HuH-7.5 (cell line): ENCODE data around the gene MAN1A2.

ENCODE experiments used
- DNase-seq: peaks from one replicate; pipeline ENCODE4 v3.0.0; 2011; ENCODE audit warnings: low spot score

MAN1A2 gene

GRCh38 chr1:117362986-117363385 lies 4.3 kb upstream of the MAN1A2 start:
- no peak for DNase-seq

- DNase-seq, result no peak
Measured at GRCh38 chr1:117363571-117364048, 3.6 kb upstream of the MAN1A2 start.

GRCh38 chr1:117364240-117364639 lies 3.0 kb upstream of the MAN1A2 start:
- no peak for DNase-seq

- no peak for DNase-seq
Measured at GRCh38 chr1:117365350-117366176, 1.7 kb upstream of the MAN1A2 start.

- DNase-seq, result peak; percentile 80
Measured at GRCh38 chr1:117366177-117367045, 838 bp upstream of the MAN1A2 start.

GRCh38 chr1:117368116-117369108 lies 1.2 kb downstream of the MAN1A2 start:
- no peak for DNase-seq

- DNase-seq, result no peak
Measured at GRCh38 chr1:117370071-117370470, 2.8 kb downstream of the MAN1A2 start.

GRCh38 chr1:117370509-117370908 lies 3.3 kb downstream of the MAN1A2 start:
- no peak for DNase-seq

- no peak for DNase-seq
Measured at GRCh38 chr1:117371441-117372151, 4.3 kb downstream of the MAN1A2 start.

GRCh38 chr1:117372863-117373412 lies 5.7 kb downstream of the MAN1A2 start:
- no peak for DNase-seq

GRCh38 chr1:117373932-117374331 lies 6.7 kb downstream of the MAN1A2 start:
- no peak for DNase-seq

- no peak for DNase-seq
Measured at GRCh38 chr1:117375327-117375726, 8.1 kb downstream of the MAN1A2 start.

- DNase-seq, result no peak
Measured at GRCh38 chr1:117387060-117387633, 19.9 kb downstream of the MAN1A2 start.

GRCh38 chr1:117388328-117388727 lies 21.1 kb downstream of the MAN1A2 start:
- DNase-seq, result no peak

- no peak for DNase-seq
Measured at GRCh38 chr1:117389284-117389683, 22.0 kb downstream of the MAN1A2 start.

GRCh38 chr1:117389779-117390178 lies 22.5 kb downstream of the MAN1A2 start:
- DNase-seq, result no peak

GRCh38 chr1:117392771-117393170 lies 25.5 kb downstream of the MAN1A2 start:
- DNase-seq, result no peak

- no peak for DNase-seq
Measured at GRCh38 chr1:117396074-117396473, 28.8 kb downstream of the MAN1A2 start.

GRCh38 chr1:117396636-117397035 lies 29.4 kb downstream of the MAN1A2 start:
- DNase-seq, result no peak

GRCh38 chr1:117398957-117399356 lies 31.7 kb downstream of the MAN1A2 start:
- no peak for DNase-seq
